GM21367 (cell line): ENCODE results near the gene CRYBB3.
"Not testable (repeated sequence)": the region's sequence is repeated elsewhere in the genome, so short reads cannot be mapped to it uniquely, and the experiment has no call there.

Experiments
- ATAC-seq: cut with Tn5 transposase; IDR thresholded peaks from one replicate; pipeline ENCODE4 v1.9.1; 2021; ENCODE audit not compliant: unreplicated experiment

CRYBB3 gene

DNA sequence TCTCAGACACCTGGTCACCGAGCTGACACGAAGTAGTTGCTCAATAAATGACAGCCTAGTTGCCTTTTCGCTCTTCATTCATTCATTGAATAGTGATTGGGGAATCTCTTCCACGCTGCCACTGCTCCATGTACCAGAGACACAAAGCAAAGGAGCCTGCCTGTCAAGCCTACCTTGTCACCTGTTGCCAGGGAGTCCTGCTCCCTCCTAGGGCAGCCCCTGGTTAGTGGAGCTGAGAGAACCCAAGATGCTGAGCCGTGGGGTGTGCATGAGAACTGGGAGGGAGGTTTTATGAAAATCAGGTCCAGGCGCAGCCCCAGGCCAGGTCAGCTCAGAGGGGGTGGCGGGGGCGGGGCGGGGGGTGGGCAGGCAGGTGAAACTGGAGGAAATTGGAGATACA, 38.4 kb downstream of the CRYBB3 start:
- ATAC-seq: not testable (repeated sequence)

GRCh38 chr22:25255169-25255568, 55.5 kb downstream of the CRYBB3 start:
- ATAC-seq: not testable (repeated sequence)
